ENCODE measurements around the gene SOX9. TPM values are rescaled to one million over a fixed set of nuclear protein-coding genes. Genes with fewer than 3 reads are reported as not detected.

The SOX9 gene
- total and polyA plus RNA-seq, 8 donors: 6.6 to 81.5 (median 60.1) TPM

- Histone ChIP-seq H3K27ac (no peak overlapping the region), H3K36me3 (no peaks in the 10 kb centered on the region), H3K27me3 (peaks cover 18 to 79% of the 10 kb centered on the region in 2 donors), H3K9me3 (no peaks in the 10 kb centered on the region), H3K4me1 (no peaks in the 10 kb centered on the region), H3K4me3 (no peak overlapping the region)
- DNase-seq: no peak
- ATAC-seq: no peak
- intact Hi-C loops (cut with DNase I): no loop called here
- TF ChIP-seq, protein P1, sequence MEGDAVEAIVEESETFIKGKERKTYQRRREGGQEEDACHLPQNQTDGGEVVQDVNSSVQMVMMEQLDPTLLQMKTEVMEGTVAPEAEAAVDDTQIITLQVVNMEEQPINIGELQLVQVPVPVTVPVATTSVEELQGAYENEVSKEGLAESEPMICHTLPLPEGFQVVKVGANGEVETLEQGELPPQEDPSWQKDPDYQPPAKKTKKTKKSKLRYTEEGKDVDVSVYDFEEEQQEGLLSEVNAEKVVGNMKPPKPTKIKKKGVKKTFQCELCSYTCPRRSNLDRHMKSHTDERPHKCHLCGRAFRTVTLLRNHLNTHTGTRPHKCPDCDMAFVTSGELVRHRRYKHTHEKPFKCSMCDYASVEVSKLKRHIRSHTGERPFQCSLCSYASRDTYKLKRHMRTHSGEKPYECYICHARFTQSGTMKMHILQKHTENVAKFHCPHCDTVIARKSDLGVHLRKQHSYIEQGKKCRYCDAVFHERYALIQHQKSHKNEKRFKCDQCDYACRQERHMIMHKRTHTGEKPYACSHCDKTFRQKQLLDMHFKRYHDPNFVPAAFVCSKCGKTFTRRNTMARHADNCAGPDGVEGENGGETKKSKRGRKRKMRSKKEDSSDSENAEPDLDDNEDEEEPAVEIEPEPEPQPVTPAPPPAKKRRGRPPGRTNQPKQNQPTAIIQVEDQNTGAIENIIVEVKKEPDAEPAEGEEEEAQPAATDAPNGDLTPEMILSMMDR (IDR thresholded peaks at IDR 0.05): no peak
Observed at GRCh38 chr17:72125226-72125651, 4.4 kb downstream of the SOX9 start.

DNA sequence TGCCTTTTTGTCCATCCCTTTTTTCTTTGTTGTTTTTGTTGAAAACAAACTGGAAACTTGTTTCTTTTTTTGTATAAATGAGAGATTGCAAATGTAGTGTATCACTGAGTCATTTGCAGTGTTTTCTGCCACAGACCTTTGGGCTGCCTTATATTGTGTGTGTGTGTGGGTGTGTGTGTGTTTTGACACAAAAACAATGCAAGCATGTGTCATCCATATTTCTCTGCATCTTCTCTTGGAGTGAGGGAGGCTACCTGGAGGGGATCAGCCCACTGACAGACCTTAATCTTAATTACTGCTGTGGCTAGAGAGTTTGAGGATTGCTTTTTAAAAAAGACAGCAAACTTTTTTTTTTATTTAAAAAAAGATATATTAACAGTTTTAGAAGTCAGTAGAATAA is 4.9 kb downstream of the SOX9 start:
- no peak overlapping the region for H3K27ac ChIP-seq
- intact Hi-C loops (cut with DNase I): no loop called here
- H3K36me3 ChIP-seq: no peaks in the 10 kb centered on the region
- H3K4me3 ChIP-seq: no peak overlapping the region
- TF ChIP-seq, protein P1 (IDR thresholded peaks at IDR 0.05): no peak
- H3K27me3 ChIP-seq: peaks cover 16 to 74% of the 10 kb centered on the region in 2 donors
- no peak for DNase-seq
- H3K4me1 ChIP-seq: no peaks in the 10 kb centered on the region
- no peaks in the 10 kb centered on the region for H3K9me3 ChIP-seq
- no peak for ATAC-seq

DNA sequence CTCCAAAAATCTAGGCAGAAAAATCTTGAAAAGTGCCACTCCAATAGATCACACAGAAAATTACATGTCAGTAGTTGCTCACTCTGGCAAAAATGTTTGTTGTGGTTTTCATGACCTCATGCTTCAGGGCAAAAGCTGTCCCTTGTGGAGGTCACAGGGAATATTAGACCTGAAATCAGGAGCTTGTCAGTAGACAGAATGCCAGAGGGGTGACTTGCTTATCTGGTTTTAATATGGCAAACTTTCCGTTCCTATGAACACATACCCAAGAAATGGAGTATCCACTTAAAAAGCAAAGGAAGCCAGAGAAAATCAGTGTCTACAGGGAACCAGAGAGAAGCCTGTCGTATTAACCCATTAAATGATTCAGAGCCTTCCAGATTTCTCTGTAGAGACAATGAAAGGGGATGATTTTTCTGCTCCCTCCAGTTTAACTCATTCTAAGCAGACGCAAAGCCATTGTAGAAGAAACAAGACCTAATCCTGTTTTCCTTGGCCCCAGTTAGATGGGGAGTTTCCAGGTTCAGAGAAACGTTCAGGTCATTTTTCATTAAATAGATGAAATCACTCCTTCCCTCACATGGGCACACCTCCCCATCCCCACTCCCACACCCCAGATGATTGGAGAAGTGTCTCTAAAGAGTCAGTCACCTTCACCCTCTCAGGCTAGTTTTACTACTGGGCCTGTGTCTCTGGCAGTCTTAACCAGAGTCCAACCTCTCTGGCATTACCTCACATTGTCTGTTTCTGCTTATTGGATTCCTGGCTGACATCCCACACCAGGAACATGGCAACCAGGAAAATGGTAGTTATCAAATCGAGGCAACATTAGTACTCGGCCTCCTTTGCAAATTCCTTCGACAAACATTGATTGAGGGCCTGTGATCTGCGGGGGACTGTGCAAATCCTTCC is 6.0 kb downstream of the SOX9 start:
- no peaks in the 10 kb centered on the region for H3K4me1 ChIP-seq
- DNase-seq (no peak), ATAC-seq (no peak)
- no peaks in the 10 kb centered on the region for H3K9me3 ChIP-seq
- intact Hi-C loops (cut with DNase I): no loop called here
- no peak overlapping the region for H3K27ac ChIP-seq
- TF ChIP-seq, protein P1 (IDR thresholded peaks at IDR 0.05): no peak
- H3K27me3 ChIP-seq: peaks cover 10 to 63% of the 10 kb centered on the region in 2 donors
- H3K4me3 ChIP-seq: no peak overlapping the region
- H3K36me3 ChIP-seq: no peaks in the 10 kb centered on the region

DNA sequence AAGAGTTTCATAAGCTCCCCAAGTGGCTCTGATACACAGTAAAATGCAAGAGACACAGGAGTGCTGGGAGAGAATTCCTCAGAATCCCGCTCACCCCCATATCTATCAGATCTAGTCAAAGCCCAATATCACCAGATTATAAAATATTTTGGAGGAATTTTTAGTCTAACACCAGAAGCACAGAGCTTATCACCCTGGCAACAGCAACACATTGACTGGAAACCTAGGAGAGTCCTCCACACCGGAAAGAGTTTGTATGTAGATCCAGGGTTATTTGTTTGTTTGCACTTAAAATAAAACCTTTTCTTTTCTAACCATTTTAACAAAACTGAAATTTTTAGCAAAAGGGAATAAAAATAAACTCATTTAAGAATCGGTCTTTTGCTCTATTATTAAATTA is 7.2 kb downstream of the SOX9 start:
- ATAC-seq (no peak), DNase-seq (no peak)
- Histone ChIP-seq H3K4me3 (no peak overlapping the region), H3K27ac (no peak overlapping the region), H3K9me3 (no peaks in the 10 kb centered on the region), H3K4me1 (no peaks in the 10 kb centered on the region), H3K36me3 (no peaks in the 10 kb centered on the region), H3K27me3 (peaks cover 2 to 57% of the 10 kb centered on the region in 2 donors)
- TF ChIP-seq, protein P1 (IDR thresholded peaks at IDR 0.05): no peak
- intact Hi-C loops (cut with DNase I): no loop called here

DNA sequence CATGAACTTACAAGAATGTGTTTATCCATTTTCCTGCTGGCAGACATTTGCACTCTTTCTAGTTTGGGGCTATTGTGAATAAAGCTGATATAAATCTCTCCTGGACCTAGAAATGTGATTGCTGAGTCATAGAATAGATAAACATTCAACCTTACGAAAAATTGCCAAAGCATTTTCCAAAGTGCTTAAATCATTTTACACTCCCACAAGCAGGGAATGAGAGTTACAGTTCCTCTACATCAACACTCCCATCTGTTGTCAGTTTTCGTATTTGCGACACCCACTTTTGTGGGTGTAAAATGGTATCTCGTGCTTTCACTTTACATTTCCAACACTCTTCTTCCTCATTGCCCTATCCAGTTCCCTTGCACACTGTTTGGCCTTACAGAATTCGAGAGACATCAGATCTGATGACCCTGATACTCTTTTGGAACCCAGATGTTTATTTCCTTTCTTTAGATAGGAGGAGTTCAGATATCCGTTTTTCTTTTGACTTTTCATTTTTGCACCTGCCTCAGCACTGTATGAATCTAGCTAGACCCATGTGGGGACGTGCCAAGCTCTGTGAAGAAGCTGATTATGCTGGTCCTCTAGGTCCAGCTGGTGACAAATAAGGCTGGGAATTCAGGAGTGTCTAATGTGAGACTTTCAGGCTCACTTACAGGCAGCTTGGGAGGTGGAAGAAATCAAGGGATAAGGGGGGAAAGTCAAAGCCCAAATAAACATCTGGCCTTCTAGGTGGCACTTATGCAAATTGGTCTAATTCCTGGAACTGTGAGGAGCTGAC is 14.0 kb downstream of the SOX9 start:
- ATAC-seq: no peak
- no peaks in the 10 kb centered on the region for H3K36me3 ChIP-seq

More for the DNA sequence above, 14.0 kb downstream of the SOX9 start:
- no peak overlapping the region for H3K4me3 ChIP-seq
- intact Hi-C loops (cut with DNase I): no loop called here
- no peaks in the 10 kb centered on the region for H3K9me3 ChIP-seq
- peaks cover 0 to 11% of the 10 kb centered on the region in 2 donors for H3K27me3 ChIP-seq
- TF ChIP-seq, protein P1 (IDR thresholded peaks at IDR 0.05): no peak
- no peaks in the 10 kb centered on the region for H3K4me1 ChIP-seq
- no peak overlapping the region for H3K27ac ChIP-seq
- no peak for DNase-seq
